Loucy (cell line): ENCODE measurements around the gene TP63.

ENCODE experiments used
- CTCF ChIP-seq: fragments of 200-600 bp; sonication (generic); conservative IDR thresholded peaks from 2 replicates; pipeline ENCODE4 v1.5.1; 2014; ENCODE audit warnings: mild to moderate bottlenecking, antibody characterized with exemption, low read length
- EZH2phosphoT487 ChIP-seq: fragments of 200-600 bp; IDR thresholded peaks from 2 replicates; pipeline ENCODE4 v1.6.1; 2018; ENCODE audit warnings: antibody characterized with exemption, mild to moderate bottlenecking, moderate library complexity, borderline replicate concordance

- TF ChIP-seq CTCF (no peak), EZH2phosphoT487 (no peak)
Measured at GRCh38 chr3:189871418-189871817, 240.2 kb downstream of the TP63 start.
